SU-DHL-6 (cell line): ENCODE data around the gene MAB21L4.

Experiments used
- H2AFZ ChIP-seq: fragments of 200-600 bp; sonication (generic); 2 replicates; pipeline ENCODE4 v1.6.1; 2014; ENCODE audit warnings: low read depth, mild to moderate bottlenecking, moderate library complexity, mixed read lengths, antibody characterized with exemption, low read length; ENCODE audit not compliant: severe bottlenecking
- H3F3A ChIP-seq: fragments of 200-600 bp; shearing (Covaris generic); 2 replicates; pipeline ENCODE4 v1.6.0; 2016; ENCODE audit warnings: antibody characterized with exemption, mild to moderate bottlenecking; ENCODE audit not compliant: insufficient read depth
- H3K27ac ChIP-seq: fragments of 200-600 bp; sonication (generic); 2 replicates; pipeline ENCODE4 v1.5.1; 2016; ENCODE audit warnings: low read depth, mild to moderate bottlenecking, low read length, moderate library complexity, mixed read lengths
- H3K27me3 ChIP-seq: fragments of 200-600 bp; sonication (generic), shearing (Covaris generic); 2 replicates; pipeline ENCODE4 v1.6.0; 2014; ENCODE audit warnings: mild to moderate bottlenecking, low read length
- H3K36me3 ChIP-seq: fragments of 200-600 bp; sonication (generic); 2 replicates; pipeline ENCODE4 v1.6.1; 2014; ENCODE audit warnings: mild to moderate bottlenecking, low read length, mixed read lengths
- H3K4me2 ChIP-seq: fragments of 300-600, 200-600 bp; shearing (Covaris generic), sonication (generic); 2 replicates; pipeline ENCODE4 v1.6.0; 2014; ENCODE audit warnings: low read length, low read depth, mild to moderate bottlenecking; ENCODE audit not compliant: poor library complexity, severe bottlenecking
- H3K4me3 ChIP-seq: fragments of 200-600 bp; sonication (generic); 2 replicates; pipeline ENCODE4 v1.5.1; 2014; ENCODE audit warnings: antibody characterized with exemption, low read length, mild to moderate bottlenecking, mixed read lengths; ENCODE audit not compliant: insufficient read depth, poor library complexity, severe bottlenecking
- H3K79me2 ChIP-seq: fragments of 200-600 bp; sonication (generic); 2 replicates; pipeline ENCODE4 v1.6.1; 2014; ENCODE audit warnings: mild to moderate bottlenecking, low read length, moderate library complexity; ENCODE audit not compliant: insufficient read depth
- H3K9ac ChIP-seq: fragments of 200-600 bp; sonication (generic); 2 replicates; pipeline ENCODE4 v1.7.0; 2014; ENCODE audit warnings: mild to moderate bottlenecking, low read length
- H3K9me2 ChIP-seq: fragments of 200-600 bp; sonication (generic); replicated peaks from 2 replicates; pipeline ENCODE4 v1.6.1; 2014; ENCODE audit warnings: low read length; ENCODE audit not compliant: insufficient read depth
- H3K9me3 ChIP-seq: fragments of 200-600 bp; sonication (generic); 2 replicates; pipeline ENCODE4 v1.6.1; 2014; ENCODE audit warnings: low read length, mixed read lengths; ENCODE audit not compliant: insufficient read depth
- H4K20me1 ChIP-seq: fragments of 200-600 bp; sonication (generic); 2 replicates; pipeline ENCODE4 v1.6.1; 2014; ENCODE audit warnings: low read depth, mild to moderate bottlenecking, antibody characterized with exemption, low read length, moderate library complexity, mixed read lengths
- EZH2phosphoT487 ChIP-seq: fragments of 200-600 bp; sonication (generic), shearing (Covaris generic); conservative IDR thresholded peaks from 2 replicates; pipeline ENCODE4 v1.6.1; 2018; ENCODE audit warnings: mild to moderate bottlenecking, antibody characterized with exemption, low read length, moderate library complexity, mixed read lengths
- TF ChIP-seq, protein P1 (sequence below): fragments of 200-600 bp; sonication (generic); IDR thresholded peaks from one replicate; pipeline ENCODE4 v1.5.1; 2017; ENCODE audit warnings: antibody characterized with exemption, mild to moderate bottlenecking, low read length, moderate library complexity; ENCODE audit not compliant: insufficient read depth, poor library complexity, severe bottlenecking

MAB21L4 gene

DNA sequence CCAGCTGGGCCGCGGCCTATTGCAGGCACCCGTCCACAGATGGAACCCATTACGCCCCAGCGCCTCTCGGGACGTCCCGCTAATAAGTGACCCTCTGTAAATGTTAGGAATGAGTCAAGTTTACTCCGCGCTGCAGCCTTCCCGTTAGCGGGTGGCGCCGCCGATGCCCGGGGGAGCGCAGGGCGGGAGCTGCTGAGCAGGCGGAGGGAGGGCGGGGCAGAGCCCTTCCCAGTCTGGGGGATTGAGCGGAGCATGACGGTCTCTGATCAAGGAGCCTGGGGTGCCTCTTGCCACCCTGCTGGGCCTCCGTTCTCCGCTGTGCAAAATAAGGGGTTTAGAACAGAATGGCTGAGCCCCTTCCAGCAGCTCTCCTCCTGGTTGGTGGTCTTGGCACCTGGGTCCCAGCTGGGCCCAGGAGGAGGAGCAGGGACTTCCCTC is 20.6 kb upstream of the MAB21L4 start:
- Histone ChIP-seq H3K9me2 (no peaks in the 10 kb centered on the region), H3K79me2 (no peaks in the 10 kb centered on the region), H3K4me3 (no peak overlapping the region), H4K20me1 (no peaks in the 10 kb centered on the region), H2AFZ (no peak overlapping the region), H3F3A (no peaks in the 10 kb centered on the region), H3K9me3 (no peaks in the 10 kb centered on the region), H3K9ac (no peak overlapping the region), H3K4me2 (no peak overlapping the region), H3K27me3 (no peaks in the 10 kb centered on the region), H3K36me3 (no peaks in the 10 kb centered on the region), H3K27ac (no peak overlapping the region)
- TF ChIP-seq, protein P1, sequence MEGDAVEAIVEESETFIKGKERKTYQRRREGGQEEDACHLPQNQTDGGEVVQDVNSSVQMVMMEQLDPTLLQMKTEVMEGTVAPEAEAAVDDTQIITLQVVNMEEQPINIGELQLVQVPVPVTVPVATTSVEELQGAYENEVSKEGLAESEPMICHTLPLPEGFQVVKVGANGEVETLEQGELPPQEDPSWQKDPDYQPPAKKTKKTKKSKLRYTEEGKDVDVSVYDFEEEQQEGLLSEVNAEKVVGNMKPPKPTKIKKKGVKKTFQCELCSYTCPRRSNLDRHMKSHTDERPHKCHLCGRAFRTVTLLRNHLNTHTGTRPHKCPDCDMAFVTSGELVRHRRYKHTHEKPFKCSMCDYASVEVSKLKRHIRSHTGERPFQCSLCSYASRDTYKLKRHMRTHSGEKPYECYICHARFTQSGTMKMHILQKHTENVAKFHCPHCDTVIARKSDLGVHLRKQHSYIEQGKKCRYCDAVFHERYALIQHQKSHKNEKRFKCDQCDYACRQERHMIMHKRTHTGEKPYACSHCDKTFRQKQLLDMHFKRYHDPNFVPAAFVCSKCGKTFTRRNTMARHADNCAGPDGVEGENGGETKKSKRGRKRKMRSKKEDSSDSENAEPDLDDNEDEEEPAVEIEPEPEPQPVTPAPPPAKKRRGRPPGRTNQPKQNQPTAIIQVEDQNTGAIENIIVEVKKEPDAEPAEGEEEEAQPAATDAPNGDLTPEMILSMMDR: no peak
- TF ChIP-seq EZH2phosphoT487: no peak

GRCh38 chr2:240915526-240916341 is 19.8 kb upstream of the MAB21L4 start:
- Histone ChIP-seq H3K4me3 (no peak overlapping the region), H3K9me2 (no peaks in the 10 kb centered on the region), H4K20me1 (no peaks in the 10 kb centered on the region), H3F3A (no peaks in the 10 kb centered on the region), H2AFZ (no peak overlapping the region), H3K9me3 (no peaks in the 10 kb centered on the region), H3K36me3 (no peaks in the 10 kb centered on the region), H3K4me2 (no peak overlapping the region), H3K27me3 (no peaks in the 10 kb centered on the region), H3K27ac (no peak overlapping the region), H3K9ac (no peak overlapping the region), H3K79me2 (no peaks in the 10 kb centered on the region)
- TF ChIP-seq, protein P1: no peak
- TF ChIP-seq EZH2phosphoT487: no peak

- Histone ChIP-seq H3K4me3 (no peak overlapping the region), H3K27ac (no peak overlapping the region), H3K27me3 (no peaks in the 10 kb centered on the region)
Measured at GRCh38 chr2:240914645-240915525, 18.9 kb upstream of the MAB21L4 start.

More at GRCh38 chr2:240914645-240915525, 18.9 kb upstream of the MAB21L4 start:
- Histone ChIP-seq H4K20me1 (no peaks in the 10 kb centered on the region), H3F3A (no peaks in the 10 kb centered on the region), H3K9me3 (no peaks in the 10 kb centered on the region), H3K9me2 (no peaks in the 10 kb centered on the region), H3K79me2 (no peaks in the 10 kb centered on the region), H3K4me2 (no peak overlapping the region), H2AFZ (no peak overlapping the region), H3K9ac (no peak overlapping the region), H3K36me3 (no peaks in the 10 kb centered on the region)
- TF ChIP-seq, protein P1: no peak
- no peak for TF ChIP-seq EZH2phosphoT487
